HG03175 (cell line): ENCODE measurements around the gene RTF1.
"Not testable (repeated sequence)": the region's sequence is repeated elsewhere in the genome, so short reads cannot be mapped to it uniquely, and the experiment has no call there.

Source experiments
- ATAC-seq: cut with Tn5 transposase; IDR thresholded peaks from one replicate; pipeline ENCODE4 v1.9.1; 2021; ENCODE audit warnings: mild to moderate bottlenecking, moderate library complexity; ENCODE audit not compliant: unreplicated experiment

Gene RTF1

GRCh38 chr15:41435037-41435786 is 18.3 kb downstream of the RTF1 start:
- ATAC-seq: no peak

- no peak for ATAC-seq
Observed at GRCh38 chr15:41437448-41437847, 20.6 kb downstream of the RTF1 start.

- no peak for ATAC-seq
Observed at GRCh38 chr15:41438206-41438605, 21.3 kb downstream of the RTF1 start.

- ATAC-seq: not testable (repeated sequence)
Observed at GRCh38 chr15:41438745-41439144, 21.9 kb downstream of the RTF1 start.

GRCh38 chr15:41443275-41443674 is 26.4 kb downstream of the RTF1 start:
- ATAC-seq: no peak

- no peak for ATAC-seq
Observed at GRCh38 chr15:41445399-41445798, 28.5 kb downstream of the RTF1 start.

GRCh38 chr15:41462084-41462795 is 45.3 kb downstream of the RTF1 start:
- ATAC-seq: no peak

- no peak for ATAC-seq
Observed at GRCh38 chr15:41464889-41465580, 48.1 kb downstream of the RTF1 start.

GRCh38 chr15:41465822-41466421 is 49.0 kb downstream of the RTF1 start:
- ATAC-seq: no peak

- no peak for ATAC-seq
Observed at GRCh38 chr15:41466711-41467110, 49.8 kb downstream of the RTF1 start.

GRCh38 chr15:41469644-41470043 is 52.7 kb downstream of the RTF1 start:
- not testable (repeated sequence) for ATAC-seq

GRCh38 chr15:41473418-41473817 is 56.5 kb downstream of the RTF1 start:
- ATAC-seq: no peak

- ATAC-seq: no peak
Observed at GRCh38 chr15:41474436-41474835, 57.5 kb downstream of the RTF1 start.

GRCh38 chr15:41474941-41475340 is 58.0 kb downstream of the RTF1 start:
- ATAC-seq: no peak

GRCh38 chr15:41476416-41477048 is 59.6 kb downstream of the RTF1 start:
- ATAC-seq: no peak

GRCh38 chr15:41480396-41481140 is 63.7 kb downstream of the RTF1 start:
- no peak for ATAC-seq

GRCh38 chr15:41482110-41482877 is 65.4 kb downstream of the RTF1 start:
- no peak for ATAC-seq

GRCh38 chr15:41483115-41483514 is 66.2 kb downstream of the RTF1 start:
- peak; percentile 70 for ATAC-seq

- no peak for ATAC-seq
Observed at GRCh38 chr15:41483519-41483918, 66.6 kb downstream of the RTF1 start.
